Astrocyte (in vitro differentiated cells and primary cell): ENCODE results near the gene DQX1. TPM values are rescaled to one million over a fixed set of nuclear protein-coding genes. Genes with fewer than 3 reads are reported as not detected.
A peak's percentile ranks its signal among the peaks of the same experiment; 100 is the strongest.

Source experiments
- DNase-seq: peaks from one replicate; pipeline ENCODE4 v3.0.0-alpha.2; 2010; ENCODE audit warnings: low read depth
- FAIRE-seq: peaks from 2 replicates; lab custom pipeline; 2011; peaks lifted over from hg19 to GRCh38; lab: Jason Lieb, UNC
- H2AFZ ChIP-seq: 2 replicates; pipeline ENCODE4 v1.6.0; 2012; ENCODE audit warnings: low read depth, low read length, inconsistent platforms
- H3K27ac ChIP-seq: 2 replicates; pipeline ENCODE4 v1.5.1; 2011; ENCODE audit warnings: low read depth, low read length, inconsistent platforms
- H3K27me3 ChIP-seq: 2 replicates; pipeline ENCODE4 v1.6.0; 2011; ENCODE audit warnings: low read length, inconsistent platforms; ENCODE audit not compliant: insufficient read depth
- H3K36me3 ChIP-seq: 2 replicates; pipeline ENCODE4 v1.5.1; 2011; ENCODE audit warnings: low read length, inconsistent platforms; ENCODE audit not compliant: insufficient read depth
- H3K4me1 ChIP-seq: 2 replicates; pipeline ENCODE4 v1.5.1; 2011; ENCODE audit warnings: low read length, inconsistent platforms; ENCODE audit not compliant: insufficient read depth
- H3K4me2 ChIP-seq: 2 replicates; pipeline ENCODE4 v1.6.0; 2012; ENCODE audit warnings: low read length, inconsistent platforms
- H3K4me3 ChIP-seq: 2 replicates; pipeline ENCODE4 v1.5.1; 2011; ENCODE audit warnings: low read depth, mild to moderate bottlenecking, low read length, inconsistent platforms; ENCODE audit not compliant: insufficient read depth
- H3K79me2 ChIP-seq: 2 replicates; pipeline ENCODE4 v1.6.0; 2012; ENCODE audit warnings: mild to moderate bottlenecking, low read length, inconsistent platforms; ENCODE audit not compliant: insufficient read depth
- H3K9ac ChIP-seq: 2 replicates; pipeline ENCODE4 v1.6.0; 2012; ENCODE audit warnings: mild to moderate bottlenecking, low read length, inconsistent platforms
- H3K9me3 ChIP-seq: 2 replicates; pipeline ENCODE4 v1.5.1; 2012; ENCODE audit warnings: low read depth, mild to moderate bottlenecking, low read length, inconsistent platforms; ENCODE audit not compliant: insufficient read depth
- H4K20me1 ChIP-seq: 2 replicates; pipeline ENCODE4 v1.6.0; 2012; ENCODE audit warnings: low read length, inconsistent platforms; ENCODE audit not compliant: insufficient read depth
- H3K27ac Mint-ChIP-seq: one replicate; pipeline ENCODE4 v1.8.0; 2021; ENCODE audit warnings: mild to moderate bottlenecking, mixed read lengths; ENCODE audit not compliant: unreplicated experiment
- H3K27me3 Mint-ChIP-seq: one replicate; pipeline ENCODE4 v1.8.0; 2021; ENCODE audit warnings: low read depth, mixed read lengths; ENCODE audit not compliant: unreplicated experiment
- H3K36me3 Mint-ChIP-seq: one replicate; pipeline ENCODE4 v1.8.0; 2021; ENCODE audit warnings: low read depth, mixed read lengths; ENCODE audit not compliant: unreplicated experiment
- H3K4me1 Mint-ChIP-seq: one replicate; pipeline ENCODE4 v1.8.0; 2021; ENCODE audit warnings: low read depth, mixed read lengths; ENCODE audit not compliant: unreplicated experiment
- H3K4me3 Mint-ChIP-seq: one replicate; pipeline ENCODE4 v1.8.0; 2021; ENCODE audit warnings: mild to moderate bottlenecking, moderate library complexity, mixed read lengths; ENCODE audit not compliant: unreplicated experiment
- H3K9me3 Mint-ChIP-seq: one replicate; pipeline ENCODE4 v1.8.0; 2021; ENCODE audit warnings: mild to moderate bottlenecking, mixed read lengths; ENCODE audit not compliant: unreplicated experiment
- EZH2 ChIP-seq: IDR thresholded peaks from 2 replicates; pipeline ENCODE4 v1.6.1; 2012; ENCODE audit warnings: mild to moderate bottlenecking, low read length, inconsistent platforms; ENCODE audit not compliant: insufficient read depth
- total RNA-seq: library from RNA; stranded (reverse); gene quantifications from 2 replicates; pipeline ENCODE4 v1.2.1, GENCODE V29; 2021
- TF ChIP-seq, protein P1 (sequence below): IDR thresholded peaks from 2 replicates; pipeline ENCODE4 v1.5.1; 2011; ENCODE audit warnings: low read depth, mild to moderate bottlenecking, inconsistent platforms, low read length, moderate library complexity; ENCODE audit not compliant: insufficient read depth

The DQX1 gene
- total RNA-seq, 1 donor from 2014 or later = 0.73 TPM

DNA sequence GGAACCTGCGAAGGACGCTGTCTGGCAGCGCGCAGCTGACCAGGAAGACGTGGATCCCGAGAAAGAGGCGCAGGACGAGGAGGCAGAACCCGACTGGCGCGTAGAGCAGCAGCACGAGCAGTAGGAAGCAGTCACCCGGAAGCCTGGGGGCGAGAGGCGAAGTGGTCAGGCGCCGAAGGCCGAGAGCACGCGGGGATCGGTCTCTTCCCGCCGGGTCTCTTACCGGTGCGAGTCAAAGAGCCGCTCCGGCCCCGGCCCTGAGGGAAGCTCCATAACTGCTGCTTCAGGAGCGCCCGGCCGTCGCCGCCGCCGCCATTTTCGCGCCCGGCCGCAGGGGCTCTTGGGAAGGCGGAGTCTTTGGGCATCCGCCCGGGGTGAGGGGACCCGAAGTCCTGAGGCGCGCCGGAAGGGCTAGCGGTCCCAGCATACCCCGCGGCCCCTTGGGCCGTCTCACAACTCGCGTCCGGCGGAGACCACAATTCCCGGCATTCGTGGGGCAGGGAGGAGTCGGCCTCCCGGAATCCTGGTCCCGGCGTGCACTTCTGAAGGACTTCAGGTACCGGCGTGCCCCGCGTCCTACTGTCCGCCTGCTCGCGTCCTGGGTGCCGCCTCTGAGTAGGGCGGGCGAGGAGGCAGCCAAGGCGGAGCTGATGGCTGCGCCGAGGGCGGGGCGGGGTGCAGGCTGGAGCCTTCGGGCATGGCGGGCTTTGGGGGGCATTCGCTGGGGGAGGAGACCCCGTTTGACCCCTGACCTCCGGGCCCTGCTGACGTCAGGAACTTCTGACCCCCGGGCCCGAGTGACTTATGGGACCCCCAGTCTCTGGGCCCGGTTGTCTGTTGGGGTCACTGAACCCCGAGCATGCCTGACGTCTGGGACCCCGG lies 3.6 kb upstream of the DQX1 start, which contains the start of the genes AUP1 and HTRA2:
Gene AUP1 (minus strand): TSS at position 350 of the 882 bp plus-strand sequence. CDS start 77 bp downstream, at position 273.
Gene HTRA2 (plus strand): TSS at position 577 of the 882 bp plus-strand sequence. CDS start 74 bp downstream, at position 651.
- Mint-ChIP-seq H3K27ac (peak within 1 kb of the TSS; percentile 88), H3K4me3 (peak within 1 kb of the TSS; percentile 96), H3K36me3 (peaks cover 17% of the 10 kb centered on the region), H3K27me3 (no peaks in the 10 kb centered on the region), H3K9me3 (no peaks in the 10 kb centered on the region), H3K4me1 (peaks cover 11% of the 10 kb centered on the region)
- Histone ChIP-seq H3K9me3 (no peaks in the 10 kb centered on the region), H3K9ac (peak within 1 kb of the TSS; percentile 93), H3K4me3 (peak within 1 kb of the TSS; percentile 94), H3K4me2 (peak within 1 kb of the TSS; percentile 98), H3K36me3 (peaks cover 30% of the 10 kb centered on the region), H3K27me3 (no peaks in the 10 kb centered on the region), H4K20me1 (peaks cover 44% of the 10 kb centered on the region), H3K4me1 (peaks cover 19% of the 10 kb centered on the region), H3K27ac (peak within 1 kb of the TSS; percentile 82), H2AFZ (peak within 1 kb of the TSS; percentile 86), H3K79me2 (peaks cover 41% of the 10 kb centered on the region)
- DNase-seq (peak; percentile 98), FAIRE-seq (no peak)
- no peak for TF ChIP-seq EZH2
- TF ChIP-seq, protein P1, sequence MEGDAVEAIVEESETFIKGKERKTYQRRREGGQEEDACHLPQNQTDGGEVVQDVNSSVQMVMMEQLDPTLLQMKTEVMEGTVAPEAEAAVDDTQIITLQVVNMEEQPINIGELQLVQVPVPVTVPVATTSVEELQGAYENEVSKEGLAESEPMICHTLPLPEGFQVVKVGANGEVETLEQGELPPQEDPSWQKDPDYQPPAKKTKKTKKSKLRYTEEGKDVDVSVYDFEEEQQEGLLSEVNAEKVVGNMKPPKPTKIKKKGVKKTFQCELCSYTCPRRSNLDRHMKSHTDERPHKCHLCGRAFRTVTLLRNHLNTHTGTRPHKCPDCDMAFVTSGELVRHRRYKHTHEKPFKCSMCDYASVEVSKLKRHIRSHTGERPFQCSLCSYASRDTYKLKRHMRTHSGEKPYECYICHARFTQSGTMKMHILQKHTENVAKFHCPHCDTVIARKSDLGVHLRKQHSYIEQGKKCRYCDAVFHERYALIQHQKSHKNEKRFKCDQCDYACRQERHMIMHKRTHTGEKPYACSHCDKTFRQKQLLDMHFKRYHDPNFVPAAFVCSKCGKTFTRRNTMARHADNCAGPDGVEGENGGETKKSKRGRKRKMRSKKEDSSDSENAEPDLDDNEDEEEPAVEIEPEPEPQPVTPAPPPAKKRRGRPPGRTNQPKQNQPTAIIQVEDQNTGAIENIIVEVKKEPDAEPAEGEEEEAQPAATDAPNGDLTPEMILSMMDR = no peak

DNA sequence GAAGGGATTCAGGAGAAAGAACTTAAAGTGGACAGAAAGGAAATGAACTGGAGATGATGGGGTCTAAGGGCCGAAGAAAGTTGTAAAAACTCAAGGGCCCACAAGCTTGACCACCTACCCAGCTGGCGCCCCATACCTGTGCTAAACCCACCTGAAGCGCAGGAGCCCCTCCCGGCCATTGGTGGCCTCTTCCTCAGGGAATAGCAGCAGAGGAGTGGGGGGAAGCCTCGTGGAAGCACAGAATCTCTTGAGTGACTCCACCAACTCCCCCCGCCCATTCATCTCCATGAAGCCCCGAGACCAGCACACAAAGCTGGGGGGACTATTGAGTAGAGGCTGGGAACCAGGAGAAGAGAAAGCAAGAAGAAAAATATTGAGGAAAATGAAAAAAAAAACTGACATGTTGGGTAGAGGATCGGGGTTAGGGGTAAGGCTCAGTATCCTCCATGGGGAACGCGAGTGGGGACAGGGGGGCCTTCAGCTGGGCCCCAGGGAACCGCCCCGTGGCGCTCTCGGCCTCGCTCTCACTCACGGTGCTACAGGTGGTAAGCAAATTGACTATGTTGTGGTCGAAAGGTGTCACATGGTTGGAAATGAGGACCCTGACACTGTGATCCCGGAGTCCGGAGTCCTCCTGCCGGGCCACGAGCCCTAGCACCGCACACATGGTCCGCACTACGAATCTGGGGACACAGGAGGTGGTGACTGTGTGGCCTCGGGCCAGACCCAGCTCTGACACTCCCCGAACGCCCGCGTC lies 2.7 kb upstream of the DQX1 start:
- H4K20me1 ChIP-seq = peaks cover 44% of the 10 kb centered on the region
- DNase-seq = no peak
- H3K27ac ChIP-seq = peak overlapping the region; percentile 82
- H3K4me3 Mint-ChIP-seq = peak overlapping the region; percentile 96
- FAIRE-seq = no peak
- peaks cover 17% of the 10 kb centered on the region for H3K36me3 Mint-ChIP-seq
- no peaks in the 10 kb centered on the region for H3K9me3 Mint-ChIP-seq
- peak overlapping the region; percentile 94 for H3K4me3 ChIP-seq
- H3K27me3 ChIP-seq = no peaks in the 10 kb centered on the region
- H3K4me1 ChIP-seq = peaks cover 19% of the 10 kb centered on the region
- no peak for TF ChIP-seq EZH2
- TF ChIP-seq, protein P1 = no peak
- no peaks in the 10 kb centered on the region for H3K9me3 ChIP-seq
- H3K4me1 Mint-ChIP-seq = peaks cover 11% of the 10 kb centered on the region
- H3K36me3 ChIP-seq = peaks cover 29% of the 10 kb centered on the region
- no peaks in the 10 kb centered on the region for H3K27me3 Mint-ChIP-seq
- peak overlapping the region; percentile 88 for H3K27ac Mint-ChIP-seq
- peak overlapping the region; percentile 83 for H2AFZ ChIP-seq
- H3K4me2 ChIP-seq = peak overlapping the region; percentile 98
- H3K79me2 ChIP-seq = peaks cover 41% of the 10 kb centered on the region
- H3K9ac ChIP-seq = peak overlapping the region; percentile 93
